Vagina (tissue), 2 donors: ENCODE data around the gene CCDC159. TPM values are rescaled to one million over a fixed set of nuclear protein-coding genes. Genes with fewer than 3 reads are reported as not detected.
A peak's percentile ranks its signal among the peaks of the same experiment; 100 is the strongest.
"Not testable (repeated sequence)": the region's sequence is repeated elsewhere in the genome, so short reads cannot be mapped to it uniquely, and the experiment has no call there.

Source experiments
- DNase-seq, 2 donors: peaks; one replicate each; pipeline ENCODE4 v3.0.0-alpha.2; 2017; ENCODE audit errors: extremely low spot score in 2 of 2
- H3K27ac ChIP-seq: fragments of 200-600 bp; sonication (generic); one replicate; pipeline ENCODE4 v1.5.1; 2019
- H3K27me3 ChIP-seq: fragments of 200-600 bp; sonication (generic); one replicate; pipeline ENCODE4 v1.5.1; 2019
- H3K36me3 ChIP-seq, 2 donors: fragments of 200-600 bp; sonication (generic); one replicate each; pipeline ENCODE4 v1.5.1; 2017 to 2019
- H3K4me1 ChIP-seq: fragments of 200-600 bp; sonication (generic); one replicate; pipeline ENCODE4 v1.5.1; 2019
- H3K4me3 ChIP-seq, 2 donors: fragments of 200-600 bp; sonication (generic); 1 replicate in 1 of 2; 2 replicates in 1 of 2; pipeline ENCODE4 v1.5.1; 2016 to 2019
- H3K9me3 ChIP-seq: fragments of 200-600 bp; sonication (generic); one replicate; pipeline ENCODE4 v1.5.1; 2019
- POLR2A ChIP-seq, 2 donors: fragments of 450-650 bp; IDR thresholded peaks; one replicate each; pipeline ENCODE4 v1.6.1; 2017; ENCODE audit warnings: antibody characterized with exemption in 2 of 2, mild to moderate bottlenecking in 2 of 2, moderate library complexity in 2 of 2
- POLR2AphosphoS5 ChIP-seq, 2 donors: sonication (generic); formaldehyde crosslinking; IDR thresholded peaks; one replicate each; pipeline ENCODE4 v1.9.0; 2017; ENCODE audit warnings: antibody characterized with exemption in 2 of 2, mild to moderate bottlenecking in 2 of 2, low read depth in 1 of 2; ENCODE audit not compliant: insufficient read depth in 1 of 2
- intact Hi-C: fragments of 100-400 bp; cut with DNase I; formaldehyde crosslinking; loops from one replicate; pipeline ENCODE4 v1.15.1; 2023
- total RNA-seq: library from RNA; depleted of rRNA; stranded (reverse); fragments of >200 nt; gene quantifications from one replicate; pipeline ENCODE4 v1.2.3, GENCODE V29; 2016
- TF ChIP-seq, protein P1 (sequence below), 3 experiments: fragments of 450-650 bp in 2 of 3; fragments of 200-600 bp in 1 of 3; sonication (generic) in 1 of 3; IDR thresholded peaks; one replicate each; pipeline ENCODE4 v1.5.1; 2017 to 2019; ENCODE audit warnings: antibody characterized with exemption in 3 of 3, mild to moderate bottlenecking in 2 of 3, moderate library complexity in 2 of 3

The CCDC159 gene
- total RNA-seq, 1 donor from 2014 or later, result 24.1 TPM

DNA sequence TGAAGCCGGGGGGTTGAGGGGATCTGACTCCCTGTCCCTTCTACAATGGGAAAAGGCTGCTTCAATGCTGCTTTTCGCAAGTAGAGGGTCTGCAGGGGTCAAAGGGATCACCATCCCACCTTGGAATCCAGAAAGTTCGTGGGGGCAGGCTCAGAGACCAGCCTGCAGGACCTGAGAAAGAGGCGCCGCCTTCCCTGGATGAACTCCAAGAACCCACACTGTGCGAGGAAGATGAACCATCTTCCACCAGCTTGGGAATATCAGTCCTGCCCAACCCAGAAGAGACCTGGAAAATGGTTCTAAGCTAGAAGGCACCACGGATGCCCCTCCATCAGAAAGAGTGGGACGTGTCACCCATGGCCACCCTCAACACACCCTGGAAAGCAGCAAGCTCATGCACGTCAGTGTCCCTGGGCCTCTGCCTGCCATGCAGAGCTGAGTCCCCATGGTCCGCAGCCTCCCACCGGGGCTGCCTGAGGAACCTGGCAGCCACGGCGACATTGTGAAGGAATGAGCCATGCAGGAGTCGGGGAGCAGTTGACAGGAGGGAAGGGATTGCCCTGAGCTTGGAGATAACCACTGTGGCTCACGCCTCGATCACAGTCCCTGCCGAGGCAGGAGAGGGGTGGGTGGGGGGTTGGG, 21.4 kb upstream of the CCDC159 start:
- DNase-seq, result no peak
- no peaks in the 10 kb centered on the region for H3K9me3 ChIP-seq
- H3K4me3 ChIP-seq, result no peak overlapping the region
- peak overlapping the region; percentile 84 for H3K27ac ChIP-seq
- TF ChIP-seq, protein P1, sequence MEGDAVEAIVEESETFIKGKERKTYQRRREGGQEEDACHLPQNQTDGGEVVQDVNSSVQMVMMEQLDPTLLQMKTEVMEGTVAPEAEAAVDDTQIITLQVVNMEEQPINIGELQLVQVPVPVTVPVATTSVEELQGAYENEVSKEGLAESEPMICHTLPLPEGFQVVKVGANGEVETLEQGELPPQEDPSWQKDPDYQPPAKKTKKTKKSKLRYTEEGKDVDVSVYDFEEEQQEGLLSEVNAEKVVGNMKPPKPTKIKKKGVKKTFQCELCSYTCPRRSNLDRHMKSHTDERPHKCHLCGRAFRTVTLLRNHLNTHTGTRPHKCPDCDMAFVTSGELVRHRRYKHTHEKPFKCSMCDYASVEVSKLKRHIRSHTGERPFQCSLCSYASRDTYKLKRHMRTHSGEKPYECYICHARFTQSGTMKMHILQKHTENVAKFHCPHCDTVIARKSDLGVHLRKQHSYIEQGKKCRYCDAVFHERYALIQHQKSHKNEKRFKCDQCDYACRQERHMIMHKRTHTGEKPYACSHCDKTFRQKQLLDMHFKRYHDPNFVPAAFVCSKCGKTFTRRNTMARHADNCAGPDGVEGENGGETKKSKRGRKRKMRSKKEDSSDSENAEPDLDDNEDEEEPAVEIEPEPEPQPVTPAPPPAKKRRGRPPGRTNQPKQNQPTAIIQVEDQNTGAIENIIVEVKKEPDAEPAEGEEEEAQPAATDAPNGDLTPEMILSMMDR (IDR thresholded peaks at IDR 0.05), result no peak
- TF ChIP-seq POLR2AphosphoS5 (IDR thresholded peaks at IDR 0.05; ENCODE audit: insufficient read depth in 1 of 2, low read depth in 1 of 2) (no peak), POLR2A (IDR thresholded peaks at IDR 0.05) (no peak)
- H3K36me3 ChIP-seq, result peaks cover 0 to 34% of the 10 kb centered on the region in 2 donors
- no peaks in the 10 kb centered on the region for H3K27me3 ChIP-seq
- peaks cover 26% of the 10 kb centered on the region for H3K4me1 ChIP-seq
- intact Hi-C loops, result no loop called here

DNA sequence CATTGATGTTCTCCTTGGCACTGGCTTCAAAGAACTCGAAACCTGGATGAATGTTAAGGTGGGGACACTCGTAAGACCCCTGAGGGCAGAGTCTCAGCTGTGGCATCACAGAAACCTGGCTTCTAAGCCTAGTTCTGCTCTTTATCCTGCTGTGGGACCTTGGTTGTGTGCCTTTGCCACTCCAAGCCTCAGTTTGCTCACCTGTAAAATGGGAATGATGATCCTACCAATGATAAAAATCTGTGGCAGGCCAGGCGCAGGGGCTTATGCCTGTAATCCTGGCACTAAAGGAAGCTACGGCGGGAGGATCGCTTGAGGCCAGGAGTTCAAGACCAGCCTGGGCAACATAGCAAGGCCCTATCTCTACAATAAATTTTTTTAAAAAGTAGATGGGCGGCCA, 20.8 kb upstream of the CCDC159 start:
- no peak for TF ChIP-seq POLR2AphosphoS5 (IDR thresholded peaks at IDR 0.05; ENCODE audit: insufficient read depth in 1 of 2, low read depth in 1 of 2)
- TF ChIP-seq, protein P1 (IDR thresholded peaks at IDR 0.05), result no peak
- H3K36me3 ChIP-seq, result peaks cover 0 to 40% of the 10 kb centered on the region in 2 donors
- intact Hi-C loops, result no loop called here
- no peaks in the 10 kb centered on the region for H3K9me3 ChIP-seq
- no peak overlapping the region for H3K4me3 ChIP-seq
- H3K27ac ChIP-seq, result peak overlapping the region; percentile 84
- H3K4me1 ChIP-seq, result peaks cover 26% of the 10 kb centered on the region
- DNase-seq, result no peak
- H3K27me3 ChIP-seq, result no peaks in the 10 kb centered on the region

DNA sequence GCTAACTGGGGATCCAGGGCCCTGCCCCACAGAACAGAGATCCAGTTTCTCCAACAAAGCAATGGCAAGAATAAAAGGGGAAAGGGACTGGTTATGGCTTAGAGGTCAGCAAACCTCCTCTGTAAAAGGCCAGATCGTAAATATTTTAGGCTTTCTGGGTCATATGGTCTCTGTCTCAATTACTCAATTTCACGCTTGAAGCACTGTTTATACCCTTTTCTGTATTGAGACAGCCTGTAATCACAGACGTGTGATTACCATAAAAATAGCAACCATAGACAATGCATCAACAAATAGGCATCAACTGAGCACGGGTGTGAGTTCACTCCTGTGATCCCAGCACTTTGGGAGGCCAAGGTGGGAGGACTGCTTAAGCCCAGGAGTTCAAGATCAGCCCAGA, 16.2 kb upstream of the CCDC159 start:
- peaks cover 0 to 78% of the 10 kb centered on the region in 2 donors for H3K36me3 ChIP-seq
- no peak overlapping the region for H3K27ac ChIP-seq
- H3K4me3 ChIP-seq, result no peak overlapping the region
- peaks cover 3% of the 10 kb centered on the region for H3K4me1 ChIP-seq
- no peak for TF ChIP-seq POLR2AphosphoS5 (IDR thresholded peaks at IDR 0.05; ENCODE audit: insufficient read depth in 1 of 2, low read depth in 1 of 2)
- TF ChIP-seq, protein P1 (IDR thresholded peaks at IDR 0.05), result no peak
- TF ChIP-seq POLR2A (IDR thresholded peaks at IDR 0.05), result no peak
- intact Hi-C loops, result no loop called here
- H3K9me3 ChIP-seq, result no peaks in the 10 kb centered on the region
- DNase-seq, result no peak
- H3K27me3 ChIP-seq, result no peaks in the 10 kb centered on the region

DNA sequence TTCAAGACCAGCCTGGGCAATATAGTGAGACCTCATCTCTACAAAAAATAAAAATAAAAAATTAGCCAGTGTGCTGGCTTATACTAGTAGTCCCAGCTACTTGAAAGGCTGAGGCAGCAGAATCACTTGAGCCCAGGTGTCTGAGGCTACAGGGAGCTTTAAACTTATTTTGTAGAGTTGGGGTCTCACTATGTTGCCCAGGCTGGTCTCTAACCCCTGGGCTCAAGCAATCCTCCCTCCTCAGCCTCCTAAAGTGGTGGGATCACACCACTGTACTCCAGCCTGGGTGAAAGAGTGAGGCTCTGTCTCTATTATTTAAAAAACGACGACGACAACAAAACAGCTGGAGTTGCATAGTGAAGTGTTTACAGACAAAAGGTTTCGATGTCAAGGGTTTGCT, 14.8 kb upstream of the CCDC159 start:
- Histone ChIP-seq H3K9me3 (no peaks in the 10 kb centered on the region), H3K27me3 (no peaks in the 10 kb centered on the region), H3K27ac (no peak overlapping the region), H3K4me1 (no peaks in the 10 kb centered on the region), H3K4me3 (no peak overlapping the region), H3K36me3 (peaks cover 0 to 85% of the 10 kb centered on the region in 2 donors)
- no peak for DNase-seq
- intact Hi-C loops, result no loop called here
- TF ChIP-seq POLR2A (IDR thresholded peaks at IDR 0.05) (no peak), POLR2AphosphoS5 (IDR thresholded peaks at IDR 0.05; ENCODE audit: insufficient read depth in 1 of 2, low read depth in 1 of 2) (no peak)
- TF ChIP-seq, protein P1 (IDR thresholded peaks at IDR 0.05), result no peak

DNA sequence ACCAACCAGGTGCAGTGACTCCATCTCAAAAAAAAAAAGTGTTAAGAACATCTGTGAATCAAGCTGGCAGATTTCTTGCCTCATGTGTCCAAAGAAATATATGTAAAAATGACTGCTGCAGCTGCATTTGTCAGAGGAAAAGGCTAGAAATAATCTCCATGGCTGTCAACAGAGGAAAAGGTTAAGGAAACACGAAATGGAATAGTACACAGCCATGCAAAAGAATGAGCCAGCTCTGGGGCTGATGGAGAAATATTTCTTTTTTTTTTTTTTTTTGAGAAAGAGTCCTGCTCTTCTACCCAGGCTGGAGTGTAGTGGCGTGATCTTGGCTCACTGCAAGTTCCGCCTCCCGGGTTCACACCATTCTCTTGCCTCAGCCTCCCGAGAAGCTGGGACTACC, 13.5 kb upstream of the CCDC159 start:
- TF ChIP-seq POLR2A (IDR thresholded peaks at IDR 0.05), result no peak
- H3K9me3 ChIP-seq, result no peaks in the 10 kb centered on the region
- DNase-seq, result no peak
- H3K4me1 ChIP-seq, result peaks cover under 1% of the 10 kb centered on the region
- intact Hi-C loops, result no loop called here
- H3K4me3 ChIP-seq, result no peak overlapping the region
- H3K36me3 ChIP-seq, result peaks cover 0 to 86% of the 10 kb centered on the region in 2 donors
- no peak overlapping the region for H3K27ac ChIP-seq
- H3K27me3 ChIP-seq, result no peaks in the 10 kb centered on the region

DNA sequence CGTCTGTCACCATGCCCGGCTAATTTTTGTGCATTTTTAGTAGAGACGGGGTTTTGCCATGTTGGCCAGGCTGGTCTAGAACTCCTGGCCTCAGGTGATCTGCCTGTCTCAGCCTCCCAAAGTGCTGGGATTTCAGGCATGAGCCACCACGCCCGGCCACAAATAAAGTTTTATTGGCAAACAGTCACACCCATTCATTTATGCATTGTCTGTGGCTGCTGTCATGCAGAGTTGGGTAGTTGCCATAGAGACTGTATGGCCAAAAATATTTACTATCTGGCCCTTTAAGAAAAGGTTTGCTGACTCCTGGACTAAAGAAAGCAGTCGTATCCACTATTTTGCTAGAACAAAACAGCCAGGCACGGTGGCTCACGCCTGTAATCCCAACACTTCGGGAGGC, 12.5 kb upstream of the CCDC159 start:
- intact Hi-C loops, result not testable (repeated sequence)

More for the DNA sequence above, 12.5 kb upstream of the CCDC159 start:
- Histone ChIP-seq H3K4me1 (peaks cover 10% of the 10 kb centered on the region), H3K36me3 (peaks cover 0 to 83% of the 10 kb centered on the region in 2 donors)
- not testable (repeated sequence) for H3K27me3 ChIP-seq, DNase-seq, H3K27ac ChIP-seq, H3K4me3 ChIP-seq, H3K9me3 ChIP-seq
